Neuron (in vitro differentiated cells): ENCODE results near the gene HDLBP.
"Not testable (repeated sequence)": the region's sequence is repeated elsewhere in the genome, so short reads cannot be mapped to it uniquely, and the experiment has no call there.

ENCODE experiments used
- H2AFZ ChIP-seq: one replicate; pipeline ENCODE4 v1.6.1; 2013; ENCODE audit warnings: low read depth, mild to moderate bottlenecking, inconsistent platforms, low read length, moderate library complexity
- H3K27me3 ChIP-seq: one replicate; pipeline ENCODE4 v1.6.1; 2013; ENCODE audit warnings: low read length; ENCODE audit not compliant: insufficient read depth
- H3K36me3 ChIP-seq: one replicate; pipeline ENCODE4 v1.6.1; 2013; ENCODE audit warnings: low read length; ENCODE audit not compliant: insufficient read depth
- H3K4me1 ChIP-seq: one replicate; pipeline ENCODE4 v1.6.1; 2013; ENCODE audit warnings: low read length; ENCODE audit not compliant: insufficient read depth
- H3K4me3 ChIP-seq: 2 replicates; pipeline ENCODE4 v1.5.1; 2013; ENCODE audit warnings: mild to moderate bottlenecking, low read length, moderate library complexity
- H3K9me3 ChIP-seq: one replicate; pipeline ENCODE4 v1.6.1; 2013; ENCODE audit warnings: low read length

HDLBP gene

GRCh38 chr2:241197947-241198346 lies 117.5 kb downstream of the HDLBP start:
- Histone ChIP-seq H3K9me3 (no peaks in the 10 kb centered on the region), H3K4me1 (peaks cover 3% of the 10 kb centered on the region), H3K27me3 (peaks cover 13% of the 10 kb centered on the region)

DNA sequence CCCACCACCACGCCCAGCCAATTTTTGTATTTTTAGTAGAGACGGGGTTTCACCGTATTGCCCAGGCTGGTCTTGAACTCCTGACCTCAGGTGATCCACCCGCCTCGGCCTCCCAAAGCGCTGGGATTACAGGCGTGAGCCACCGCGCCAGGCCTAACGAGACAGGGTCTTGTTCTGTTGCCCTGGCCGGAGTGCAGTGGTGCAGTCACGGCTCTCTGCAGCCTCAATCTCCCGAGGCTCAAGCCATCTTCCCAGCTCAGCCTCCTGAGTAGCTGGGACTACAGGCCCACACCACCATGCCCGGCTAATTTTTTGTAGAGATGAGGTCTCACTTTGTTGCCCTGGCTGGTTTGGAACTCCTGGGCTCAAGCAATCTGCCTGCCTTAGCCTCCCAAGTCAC lies 118.2 kb downstream of the HDLBP start:
- H3K9me3 ChIP-seq, H3K36me3 ChIP-seq, H3K4me3 ChIP-seq, H3K4me1 ChIP-seq, H2AFZ ChIP-seq: not testable (repeated sequence)
- peaks cover 13% of the 10 kb centered on the region for H3K27me3 ChIP-seq

More at GRCh38 chr2:241197947-241198346, 117.5 kb downstream of the HDLBP start:
- Histone ChIP-seq H3K4me3 (no peak overlapping the region), H2AFZ (no peak overlapping the region), H3K36me3 (no peaks in the 10 kb centered on the region)

DNA sequence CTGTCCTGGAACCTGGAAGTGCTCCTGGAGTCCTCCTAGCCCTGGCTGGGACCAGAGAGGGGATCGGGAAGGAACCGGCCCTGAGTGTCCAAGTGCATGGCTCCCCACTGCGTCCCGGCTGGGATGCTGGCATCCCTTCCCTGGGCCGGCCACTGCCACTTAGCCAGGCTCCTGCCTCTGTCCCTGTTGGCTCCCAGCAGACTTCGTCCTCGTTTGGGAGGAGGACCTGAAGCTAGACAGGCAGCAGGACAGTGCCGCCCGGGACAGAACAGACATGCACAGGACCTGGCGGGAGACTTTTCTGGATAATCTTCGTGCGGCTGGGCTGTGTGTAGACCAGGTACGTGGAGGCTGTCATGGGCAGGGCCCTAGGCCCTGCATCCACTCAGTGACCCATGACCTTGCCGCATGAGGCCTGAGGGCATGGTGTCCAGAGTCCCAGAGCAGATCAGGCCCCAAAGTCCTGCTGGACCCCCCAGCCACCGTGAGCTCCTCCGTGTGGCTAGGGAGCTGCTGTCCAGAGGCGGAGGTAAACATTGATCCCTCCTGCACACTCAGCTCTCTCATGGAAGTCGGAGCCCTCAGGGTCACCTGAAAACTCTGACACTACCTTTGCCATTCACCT lies 119.9 kb downstream of the HDLBP start:
- Histone ChIP-seq H2AFZ (no peak overlapping the region), H3K9me3 (no peaks in the 10 kb centered on the region)

GRCh38 chr2:241194811-241195210 lies 120.7 kb downstream of the HDLBP start:
- no peak overlapping the region for H3K4me3 ChIP-seq
- peaks cover 3% of the 10 kb centered on the region for H3K4me1 ChIP-seq
- no peak overlapping the region for H2AFZ ChIP-seq
- no peaks in the 10 kb centered on the region for H3K36me3 ChIP-seq
- no peaks in the 10 kb centered on the region for H3K9me3 ChIP-seq
- peaks cover 13% of the 10 kb centered on the region for H3K27me3 ChIP-seq

More for the DNA sequence above, 119.9 kb downstream of the HDLBP start:
- no peak overlapping the region for H3K4me3 ChIP-seq
- H3K27me3 ChIP-seq: peaks cover 13% of the 10 kb centered on the region
- peaks cover 3% of the 10 kb centered on the region for H3K4me1 ChIP-seq
- H3K36me3 ChIP-seq: no peaks in the 10 kb centered on the region

GRCh38 chr2:241193271-241193670 lies 122.2 kb downstream of the HDLBP start:
- H3K4me1 ChIP-seq: peaks cover 3% of the 10 kb centered on the region
- no peaks in the 10 kb centered on the region for H3K36me3 ChIP-seq
- H2AFZ ChIP-seq: no peak overlapping the region
- H3K9me3 ChIP-seq: no peaks in the 10 kb centered on the region
- H3K27me3 ChIP-seq: peaks cover 8% of the 10 kb centered on the region
- H3K4me3 ChIP-seq: no peak overlapping the region

GRCh38 chr2:241191081-241191480 lies 124.4 kb downstream of the HDLBP start:
- H3K9me3 ChIP-seq: no peaks in the 10 kb centered on the region
- no peaks in the 10 kb centered on the region for H3K36me3 ChIP-seq
- H3K4me1 ChIP-seq: peaks cover 2% of the 10 kb centered on the region
- H2AFZ ChIP-seq: no peak overlapping the region
- peaks cover 4% of the 10 kb centered on the region for H3K27me3 ChIP-seq
- H3K4me3 ChIP-seq: no peak overlapping the region

GRCh38 chr2:241190291-241190981 lies 125.0 kb downstream of the HDLBP start:
- H3K4me1 ChIP-seq: peaks cover 2% of the 10 kb centered on the region
- no peak overlapping the region for H2AFZ ChIP-seq
- H3K9me3 ChIP-seq: no peaks in the 10 kb centered on the region
- H3K36me3 ChIP-seq: no peaks in the 10 kb centered on the region
- H3K4me3 ChIP-seq: no peak overlapping the region
- no peaks in the 10 kb centered on the region for H3K27me3 ChIP-seq

DNA sequence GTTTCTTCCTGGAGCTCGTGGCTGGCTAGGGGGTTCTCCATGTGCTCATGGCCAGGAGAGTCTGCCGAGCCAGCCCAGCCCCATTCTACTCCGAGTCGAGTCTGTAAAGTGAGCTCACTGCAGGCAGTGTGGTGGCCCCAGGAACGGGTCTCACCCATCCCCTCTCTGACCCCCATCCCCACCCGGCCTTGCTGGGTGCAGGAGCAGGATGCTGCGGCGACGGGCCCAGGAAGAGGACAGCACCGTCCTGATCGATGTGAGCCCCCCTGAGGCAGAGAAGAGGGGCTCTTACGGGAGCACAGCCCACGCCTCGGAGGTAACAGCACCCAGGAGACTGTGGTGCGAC lies 125.6 kb downstream of the HDLBP start:
- Histone ChIP-seq H3K27me3 (no peaks in the 10 kb centered on the region), H3K4me3 (no peak overlapping the region), H3K9me3 (no peaks in the 10 kb centered on the region), H3K4me1 (peaks cover 2% of the 10 kb centered on the region), H2AFZ (no peak overlapping the region), H3K36me3 (peaks cover 2% of the 10 kb centered on the region)

GRCh38 chr2:241189093-241189855 lies 126.2 kb downstream of the HDLBP start:
- H3K9me3 ChIP-seq: no peaks in the 10 kb centered on the region
- H3K27me3 ChIP-seq: no peaks in the 10 kb centered on the region
- peaks cover 2% of the 10 kb centered on the region for H3K4me1 ChIP-seq
- peaks cover 3% of the 10 kb centered on the region for H3K36me3 ChIP-seq
- H2AFZ ChIP-seq: no peak overlapping the region
- H3K4me3 ChIP-seq: no peak overlapping the region

GRCh38 chr2:241188361-241189092 lies 126.9 kb downstream of the HDLBP start, which contains the start of gene ANO7:
Gene ANO7 (plus strand): TSS chr2:241188677. CDS start chr2:241190064, 1,387 bp downstream.
- Histone ChIP-seq H3K4me1 (peaks cover 2% of the 10 kb centered on the region), H2AFZ (no peak within 1 kb of the TSS), H3K27me3 (no peaks in the 10 kb centered on the region), H3K36me3 (peaks cover 3% of the 10 kb centered on the region), H3K4me3 (no peak within 1 kb of the TSS), H3K9me3 (no peaks in the 10 kb centered on the region)

GRCh38 chr2:241187918-241188234 lies 127.6 kb downstream of the HDLBP start:
- no peaks in the 10 kb centered on the region for H3K27me3 ChIP-seq
- no peak overlapping the region for H3K4me3 ChIP-seq
- H2AFZ ChIP-seq: no peak overlapping the region
- H3K9me3 ChIP-seq: no peaks in the 10 kb centered on the region
- peaks cover 5% of the 10 kb centered on the region for H3K36me3 ChIP-seq
- H3K4me1 ChIP-seq: peaks cover 2% of the 10 kb centered on the region

DNA sequence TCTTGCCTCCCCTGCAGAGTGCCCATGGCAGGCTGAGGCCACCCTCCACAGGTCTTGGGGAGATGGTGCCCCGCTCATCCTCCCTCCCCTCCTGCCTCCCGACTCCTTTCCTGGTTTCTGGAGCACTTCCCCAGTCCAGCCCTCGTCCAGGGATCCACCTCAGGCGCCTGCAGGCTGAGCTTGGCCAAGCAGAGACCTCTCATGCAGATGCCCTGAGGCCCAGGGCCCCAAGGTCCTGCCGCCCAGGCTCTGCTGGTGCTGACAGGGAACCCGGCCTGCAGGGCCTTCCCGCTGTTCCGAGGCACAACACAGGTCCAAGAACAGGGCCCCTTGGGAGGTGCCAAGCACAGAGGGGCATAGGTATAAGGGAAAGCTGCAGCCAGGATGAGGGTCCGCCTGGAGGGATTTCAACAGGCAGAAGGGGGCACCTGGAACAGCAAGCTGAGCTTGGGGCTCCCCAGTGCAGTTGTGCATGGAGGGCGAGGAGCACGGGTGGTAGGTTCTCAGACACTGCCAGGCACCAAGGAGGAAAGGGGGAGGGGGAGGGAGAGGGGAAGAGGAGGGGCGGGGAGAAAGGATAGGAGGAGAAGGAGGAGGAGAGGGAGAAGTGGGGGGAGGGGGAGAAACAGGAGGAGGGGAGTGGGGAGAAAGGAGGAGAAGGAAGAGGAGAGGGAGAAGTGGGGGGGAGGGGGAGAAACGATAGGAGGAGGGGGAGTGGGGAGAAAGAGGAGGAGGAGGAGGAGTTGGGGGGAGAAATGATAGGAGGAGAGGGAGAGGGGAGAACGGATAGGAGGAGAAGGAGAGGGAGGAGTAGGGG lies 128.2 kb downstream of the HDLBP start:
- peaks cover 2% of the 10 kb centered on the region for H3K4me1 ChIP-seq
- H3K36me3 ChIP-seq: peaks cover 5% of the 10 kb centered on the region
- H2AFZ ChIP-seq: no peak overlapping the region
- no peaks in the 10 kb centered on the region for H3K9me3 ChIP-seq
- no peaks in the 10 kb centered on the region for H3K27me3 ChIP-seq
- no peak overlapping the region for H3K4me3 ChIP-seq
